ENCODE data around the gene LTA4H.

The LTA4H gene

DNA sequence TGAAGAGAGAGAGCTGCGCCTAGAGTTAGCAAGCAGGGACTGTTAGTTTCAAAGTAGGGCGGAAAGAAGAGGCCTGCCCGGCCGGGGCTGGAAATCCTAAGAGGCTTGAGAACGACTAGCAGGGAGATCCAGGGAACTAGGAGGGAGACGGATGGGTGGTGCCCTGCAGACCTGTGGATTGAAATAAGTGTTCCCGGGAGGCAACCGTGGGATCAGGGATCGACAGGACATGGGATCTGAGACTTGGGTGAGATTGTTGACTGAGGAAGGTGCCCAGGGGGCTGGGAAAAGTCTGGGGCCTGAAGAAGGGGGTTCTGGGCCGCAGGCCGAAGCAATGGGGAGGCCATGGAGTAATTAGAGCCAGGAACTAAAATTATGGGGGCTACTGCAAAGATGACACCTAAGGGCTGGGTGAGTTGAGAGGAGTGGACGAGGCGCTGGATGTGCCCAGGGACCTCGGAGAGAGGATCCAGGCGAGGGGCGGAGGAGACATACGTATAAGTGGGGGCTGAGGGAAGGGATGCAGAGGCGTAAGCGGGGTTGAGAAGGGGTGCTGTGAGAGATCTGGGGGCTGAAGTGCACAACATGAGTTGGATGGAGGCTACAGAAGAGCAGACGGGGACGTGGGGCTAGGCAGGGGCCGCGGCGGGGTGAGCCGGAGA lies 635 bp downstream of the LTA4H start:
- no peak for DNase-seq (ENCODE audit: low read depth)

DNA sequence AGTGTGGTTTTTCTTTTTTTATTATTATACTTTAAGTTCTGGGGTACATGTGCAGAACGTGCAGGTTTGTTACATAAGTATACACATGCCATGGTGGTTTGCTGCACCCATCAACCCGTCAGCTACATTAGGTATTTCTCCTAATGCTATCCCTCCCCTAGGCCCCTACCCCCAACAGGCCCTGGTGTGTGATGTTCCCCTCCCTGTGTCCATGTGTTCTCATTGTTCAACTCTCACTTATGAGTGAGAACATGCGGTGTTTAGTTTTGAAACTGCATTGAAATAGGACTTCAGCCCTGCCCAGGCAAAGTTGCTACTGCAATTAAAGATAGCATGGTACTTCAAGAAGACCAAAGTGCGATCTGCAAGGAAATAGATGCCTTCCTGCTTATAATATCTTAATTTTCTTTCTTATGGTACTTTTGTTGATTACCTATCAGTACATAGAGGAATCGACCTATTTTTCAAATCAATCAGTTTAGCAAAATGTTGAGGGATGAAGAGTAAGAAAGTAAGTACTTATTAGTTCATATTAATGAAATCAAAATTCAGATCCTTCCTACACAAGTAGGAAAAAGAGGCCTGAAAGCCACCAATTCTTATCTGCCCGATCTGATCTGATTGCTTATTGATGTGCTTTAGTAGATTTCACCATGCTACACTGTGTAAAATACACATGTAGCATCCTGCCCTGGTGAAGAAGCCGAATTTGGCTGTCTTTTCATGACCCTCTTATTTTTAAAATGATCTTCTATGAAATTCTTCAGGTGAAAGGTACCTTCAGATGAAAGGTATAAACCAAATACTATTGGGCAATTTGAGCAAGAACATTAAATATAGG lies 1.6 kb downstream of the LTA4H start:
- DNase-seq (ENCODE audit: low read depth) = no peak

DNA sequence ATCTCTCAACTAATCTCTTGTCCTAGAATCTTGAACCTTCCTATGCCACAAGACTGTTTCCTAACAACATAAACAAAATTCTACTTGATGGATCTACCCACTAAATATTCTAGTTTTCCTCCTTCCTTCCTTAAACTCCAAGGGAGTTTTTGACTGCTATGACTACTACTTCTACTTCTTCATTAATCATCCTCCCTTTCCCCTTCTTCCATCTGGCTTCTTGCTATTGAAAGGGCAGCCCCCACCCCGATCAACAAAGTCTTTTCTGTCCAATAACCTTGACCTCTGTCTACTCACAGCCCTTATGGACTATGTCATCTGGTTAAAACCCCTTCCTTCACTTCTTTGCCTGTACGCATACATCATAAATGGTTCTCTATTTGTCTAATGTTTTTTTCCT lies 5.6 kb downstream of the LTA4H start:
- no peak for DNase-seq (ENCODE audit: low read depth)

DNA sequence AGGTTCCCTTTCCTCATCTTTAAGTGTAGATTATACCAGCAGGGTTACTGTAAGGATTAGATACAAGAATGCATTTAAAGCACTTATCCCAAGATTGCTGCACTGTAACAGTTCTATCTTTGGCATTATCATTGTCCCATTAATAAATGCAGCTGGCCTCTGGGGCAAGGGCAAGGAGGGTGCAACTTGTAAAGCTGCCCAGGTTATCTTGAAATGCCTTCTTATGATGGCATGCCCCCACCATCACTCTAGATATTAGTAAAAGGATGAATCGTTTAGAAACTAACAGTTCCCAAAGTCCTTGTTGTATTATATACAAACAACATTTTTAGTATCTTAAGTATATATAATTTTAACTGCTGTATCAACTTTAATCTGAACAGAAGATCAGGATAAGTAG lies 6.8 kb downstream of the LTA4H start:
- no peak for DNase-seq (ENCODE audit: low read depth)

DNA sequence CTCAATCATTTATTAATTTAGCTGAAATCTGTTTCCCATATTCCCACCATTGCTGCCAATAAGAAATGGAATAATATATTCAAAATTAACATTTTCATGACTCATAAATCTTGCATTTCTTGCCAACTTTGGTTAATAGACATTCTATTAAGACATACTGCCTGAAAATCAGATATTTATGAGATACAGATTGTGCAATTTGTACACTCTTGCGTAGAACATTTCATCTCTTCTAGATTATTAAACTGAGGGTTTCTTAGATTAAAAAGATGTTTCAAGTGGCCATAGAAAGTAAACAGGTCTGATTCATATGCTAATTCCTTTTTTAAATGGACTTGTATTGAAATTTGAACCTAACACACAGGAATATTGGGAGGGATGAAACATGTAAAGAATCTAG lies 9.1 kb downstream of the LTA4H start:
- DNase-seq (ENCODE audit: low read depth) = no peak

DNA sequence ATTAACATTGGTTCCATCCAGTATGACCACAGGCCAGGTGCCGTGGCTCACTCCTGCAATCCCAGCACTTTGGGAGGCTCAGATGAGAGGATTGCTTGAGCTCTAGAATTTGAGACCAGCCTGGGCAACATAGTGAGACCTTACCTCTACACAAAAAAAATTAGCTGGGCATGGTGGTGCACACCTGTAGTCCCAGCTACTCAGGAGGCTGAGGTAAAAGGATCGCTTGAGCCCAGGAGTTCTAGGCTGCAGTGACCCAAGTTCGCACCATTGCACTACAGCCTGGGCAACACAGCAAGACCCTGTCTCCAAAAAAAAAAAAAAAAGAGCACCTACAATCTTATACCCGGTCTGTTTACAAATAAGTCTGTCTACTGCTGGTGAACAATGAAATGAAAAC lies 9.9 kb downstream of the LTA4H start:
- DNase-seq (ENCODE audit: low read depth) = no peak

DNA sequence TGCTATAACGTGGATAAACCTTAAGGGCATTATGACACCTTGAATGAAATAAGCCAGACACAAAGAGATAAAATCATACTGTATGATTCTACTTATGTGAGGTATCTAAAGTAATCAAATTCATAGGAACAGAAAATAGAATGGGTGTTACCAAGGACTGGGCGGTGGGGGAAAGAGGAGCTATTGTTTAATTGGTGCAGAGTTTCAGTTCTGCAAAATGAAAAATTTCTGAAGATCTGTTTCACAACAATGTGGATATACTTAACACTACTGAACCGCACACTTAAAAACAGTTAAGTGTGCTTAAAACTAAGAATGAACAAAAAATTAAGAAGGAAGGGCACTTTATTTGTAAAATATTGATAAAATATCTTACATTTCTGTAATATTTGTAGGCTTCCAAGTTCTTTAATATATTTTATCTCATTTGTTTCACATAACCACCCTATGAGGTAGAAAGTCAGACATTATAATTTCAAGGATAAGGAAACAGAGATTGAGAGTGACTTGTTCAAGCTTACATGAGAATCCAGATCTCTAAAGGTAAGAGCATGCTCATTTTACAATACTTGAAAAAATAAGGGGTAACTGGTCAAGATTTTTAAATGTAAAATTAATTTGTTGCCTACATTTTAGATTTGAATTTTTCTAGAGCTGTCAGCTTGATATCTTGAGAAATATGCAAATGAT lies 14.9 kb downstream of the LTA4H start:
- no peak for DNase-seq (ENCODE audit: low read depth)

DNA sequence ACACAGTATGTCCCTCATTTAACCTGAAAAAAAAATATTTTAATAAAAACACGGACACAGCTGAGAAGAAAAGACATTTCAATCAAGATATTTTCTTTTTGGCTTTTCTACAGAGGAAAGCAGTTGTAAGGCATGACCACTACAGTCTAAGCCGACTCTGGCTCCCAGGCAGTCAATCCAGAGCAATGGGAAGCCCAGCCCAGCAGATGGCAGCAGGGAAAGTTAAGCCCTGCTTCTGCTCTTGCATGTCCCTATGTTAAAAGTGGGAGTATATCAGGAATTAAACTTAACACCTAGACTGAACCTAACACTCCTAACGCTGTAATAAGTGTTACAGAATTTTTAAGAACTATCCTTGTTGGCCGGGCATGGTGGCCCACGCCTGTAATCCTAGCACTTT lies 19.7 kb downstream of the LTA4H start:
- DNase-seq (ENCODE audit: low read depth) = no peak

DNA sequence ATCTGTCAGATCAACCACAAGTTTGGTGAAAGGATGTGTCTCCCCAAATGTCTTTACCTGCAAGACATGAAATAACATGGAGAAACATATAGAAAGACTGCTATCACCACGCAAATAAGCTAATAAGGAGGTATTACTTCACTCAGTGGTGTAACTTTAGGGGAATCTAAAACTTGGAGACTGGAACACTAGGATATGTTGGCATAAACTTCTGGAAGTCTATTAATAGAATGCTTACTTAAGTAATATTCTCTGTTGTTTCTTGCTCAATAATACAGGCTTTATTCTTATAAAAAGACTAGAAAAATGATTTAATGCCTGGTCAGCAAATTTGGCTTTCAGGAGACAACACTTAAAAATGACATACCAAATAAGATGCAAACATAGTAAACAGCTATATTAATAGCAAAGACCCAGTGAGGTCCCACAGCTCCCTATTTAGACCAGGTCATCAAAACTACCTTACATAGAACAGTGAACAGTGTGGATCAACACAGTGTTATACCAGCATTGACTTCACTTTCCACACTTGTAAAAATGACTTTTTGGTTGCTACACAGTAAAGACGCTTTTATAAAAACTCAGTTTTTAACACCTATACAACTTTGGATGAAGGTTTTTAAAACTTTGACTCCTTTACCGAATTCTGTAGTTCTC lies 20.3 kb downstream of the LTA4H start:
- no peak for DNase-seq (ENCODE audit: low read depth)

DNA sequence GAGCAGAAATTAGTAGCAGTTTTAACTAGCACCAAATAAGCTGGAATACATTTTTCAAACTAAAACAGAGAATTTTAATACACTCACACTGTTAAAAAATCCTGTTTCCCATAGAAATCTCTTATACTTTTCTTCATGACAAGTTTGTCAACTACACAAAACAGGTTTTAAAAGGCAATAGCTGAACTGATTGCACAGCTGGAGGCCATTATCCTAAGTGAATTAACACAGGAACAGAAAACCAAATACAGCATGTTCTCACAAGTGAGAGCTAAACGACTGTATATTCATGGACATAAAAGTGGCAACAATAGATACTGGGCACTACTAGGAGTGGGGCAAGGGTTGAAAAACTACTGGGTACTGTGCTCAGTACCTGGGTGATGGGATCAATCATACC lies 27.7 kb downstream of the LTA4H start:
- no peak for DNase-seq (ENCODE audit: low read depth)

DNA sequence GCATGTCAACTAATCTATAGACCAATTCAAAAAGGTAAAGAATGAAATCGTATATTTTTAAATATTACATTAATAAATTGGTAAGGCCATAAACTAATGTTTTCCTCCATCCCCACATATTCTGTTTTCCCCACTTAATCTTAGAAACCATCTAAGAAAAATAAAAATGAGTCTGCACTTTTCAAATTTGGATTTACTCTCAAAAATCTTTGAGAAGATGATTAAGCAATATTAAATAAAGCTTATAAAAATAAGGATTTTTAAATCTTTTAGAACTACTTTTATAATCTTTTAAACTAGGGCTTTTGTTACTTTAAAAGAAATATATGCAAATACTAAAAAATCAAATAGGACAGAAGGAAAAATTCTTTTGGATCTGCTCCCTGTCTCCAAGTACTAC lies 28.7 kb downstream of the LTA4H start:
- DNase-seq (ENCODE audit: low read depth) = no peak

DNA sequence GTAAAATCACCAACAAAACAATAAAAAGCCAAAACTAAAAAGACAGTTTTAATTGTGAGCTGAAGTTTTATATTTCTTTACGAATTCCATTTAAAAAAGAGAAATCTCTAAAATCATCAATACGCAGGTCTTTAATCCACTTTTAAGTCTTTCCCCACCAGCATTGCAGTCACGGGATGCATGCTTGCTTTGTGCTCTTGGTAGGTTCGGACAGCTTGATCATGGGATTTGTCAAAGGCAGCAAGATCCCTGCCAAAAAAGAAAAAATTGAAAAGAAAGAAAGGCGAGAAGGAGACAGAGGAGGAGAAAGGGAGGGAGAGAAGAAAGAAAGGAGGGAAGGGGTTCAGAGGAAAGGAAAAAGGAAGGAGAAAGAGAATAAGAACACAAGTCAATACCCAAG lies 34.5 kb downstream of the LTA4H start:
- DNase-seq (ENCODE audit: low read depth) = no peak

DNA sequence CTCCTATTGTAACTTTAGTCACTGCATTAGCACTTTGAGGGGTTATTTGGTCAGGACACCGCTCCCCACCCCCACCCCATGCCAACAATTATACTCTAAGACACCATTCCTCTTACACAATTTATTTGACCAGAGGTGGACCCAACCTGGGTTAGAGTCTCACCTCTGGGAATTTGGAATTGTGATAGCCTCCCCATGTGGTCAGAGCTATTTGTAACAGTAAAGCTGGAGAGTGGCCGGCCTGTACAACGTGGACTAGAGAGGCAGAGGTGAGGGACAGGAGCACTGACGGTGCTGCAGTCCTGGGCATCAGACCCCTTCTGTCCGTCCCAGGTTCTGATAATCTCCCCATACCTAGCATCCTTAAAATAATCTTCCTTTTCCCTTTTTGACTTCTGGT lies 35.9 kb downstream of the LTA4H start:
- no peak for DNase-seq (ENCODE audit: low read depth)

DNA sequence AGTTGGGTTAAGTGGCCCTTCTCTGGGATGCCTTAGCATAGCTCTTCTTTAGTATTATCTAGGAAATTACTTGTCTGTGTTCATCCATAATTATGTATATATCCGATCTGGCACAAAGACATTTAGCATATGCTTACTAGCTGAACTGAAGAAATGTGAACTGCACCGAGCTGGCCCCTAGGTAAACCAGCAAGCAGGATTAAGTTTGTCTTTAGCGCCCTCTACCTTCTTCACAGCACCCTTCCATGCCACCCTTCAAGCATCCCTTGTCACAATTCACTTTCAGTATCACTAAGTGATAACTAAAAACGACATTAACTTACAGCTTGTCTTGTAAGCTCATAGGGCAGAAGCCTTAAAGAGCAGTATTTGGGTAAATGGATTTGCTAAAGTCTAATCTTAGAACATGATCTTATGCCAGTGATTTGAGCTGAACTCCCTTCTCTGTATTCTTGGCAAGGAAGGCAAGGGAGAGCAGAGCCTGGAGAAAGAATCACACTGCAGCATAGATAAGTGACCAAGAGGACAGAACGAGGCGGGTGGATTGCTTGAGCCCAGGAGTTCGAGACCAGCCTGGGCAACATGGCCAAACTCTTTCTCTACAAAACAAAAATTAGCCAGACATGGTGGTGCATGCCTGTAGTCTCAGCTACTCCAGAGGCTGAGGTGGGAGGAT lies 36.6 kb downstream of the LTA4H start:
- no peak for DNase-seq (ENCODE audit: low read depth)

DNA sequence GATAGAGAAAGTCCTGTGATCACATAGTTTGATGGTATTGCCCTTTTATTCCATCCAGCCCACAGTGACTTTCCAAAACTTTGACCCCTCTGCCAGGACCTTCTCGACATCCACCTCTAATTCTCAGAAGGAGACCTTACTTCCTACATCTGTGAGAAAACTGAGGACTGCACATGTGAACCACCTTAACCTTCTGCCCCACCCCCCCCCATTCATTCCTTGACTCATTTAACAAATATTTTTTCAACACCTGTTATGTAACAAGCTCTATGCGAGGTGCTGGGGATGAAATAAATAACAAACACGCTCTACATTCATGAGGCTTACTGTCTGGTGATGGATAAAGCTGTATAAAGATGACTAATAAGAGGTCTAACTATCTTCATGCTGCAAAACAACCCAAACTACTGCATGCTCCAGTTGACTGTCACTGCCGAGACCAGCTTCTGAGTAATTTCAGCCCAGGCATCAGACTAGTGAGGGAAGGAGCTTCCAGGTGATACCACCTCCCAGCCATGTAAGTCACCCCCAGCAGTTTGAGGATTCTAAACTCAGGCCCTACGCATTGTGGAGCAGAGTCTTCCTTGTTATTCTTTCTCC lies 37.4 kb downstream of the LTA4H start:
- DNase-seq (ENCODE audit: low read depth) = no peak

DNA sequence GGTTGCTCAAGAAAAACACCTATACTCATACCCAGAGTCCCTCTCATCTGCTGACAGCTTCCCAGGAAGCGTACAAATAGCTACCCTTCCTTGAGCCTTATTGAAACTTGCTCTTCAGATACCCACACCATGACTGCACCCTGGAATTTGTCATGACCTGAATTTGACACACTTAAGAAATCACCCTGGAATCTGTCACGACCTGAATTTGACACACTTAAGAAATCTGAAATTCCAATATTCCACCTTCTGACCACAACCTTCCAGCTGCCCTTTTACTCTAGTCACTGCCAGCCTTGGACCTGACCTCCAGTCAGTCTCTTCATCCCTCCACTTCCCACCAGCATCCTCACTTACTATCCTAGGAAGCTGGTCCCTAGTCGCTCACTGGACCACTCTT lies 38.1 kb downstream of the LTA4H start:
- DNase-seq (ENCODE audit: low read depth) = no peak

DNA sequence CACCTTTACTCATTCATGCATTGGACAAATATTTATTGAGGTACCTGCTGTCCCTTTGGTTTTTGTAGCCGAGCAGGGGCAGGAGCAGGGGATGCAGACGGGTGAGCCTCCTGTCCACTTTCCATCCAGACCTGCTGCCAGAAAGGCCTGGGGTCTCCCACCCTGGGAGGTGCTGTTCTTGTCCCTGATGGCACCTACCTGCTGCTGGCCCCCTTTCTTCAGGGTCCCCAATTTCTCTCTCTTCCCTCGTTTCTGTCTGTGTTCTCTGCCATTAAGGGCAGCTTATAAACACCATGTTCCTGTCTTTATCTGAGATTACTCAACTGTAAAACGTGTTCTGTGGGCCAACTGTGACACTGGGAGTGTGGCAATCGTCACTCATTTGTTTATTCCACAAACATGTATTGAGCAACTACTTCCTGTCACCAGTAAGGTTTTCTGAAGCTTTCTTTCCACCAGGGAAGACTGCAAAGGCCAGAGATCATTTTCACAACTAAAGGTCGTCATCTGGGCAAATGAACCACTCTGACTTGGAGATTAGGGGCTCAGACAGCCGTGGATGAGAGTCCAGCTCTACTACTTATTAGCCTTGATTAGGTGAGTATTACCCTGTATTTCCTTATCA lies 39.2 kb downstream of the LTA4H start, which contains the start of gene HAL:
TSS of gene HAL (minus strand) at position 311 of the 625 bp plus-strand sequence. CDS start 434 bp downstream, outside the sequence.
- DNase-seq (ENCODE audit: low read depth) = no peak

DNA sequence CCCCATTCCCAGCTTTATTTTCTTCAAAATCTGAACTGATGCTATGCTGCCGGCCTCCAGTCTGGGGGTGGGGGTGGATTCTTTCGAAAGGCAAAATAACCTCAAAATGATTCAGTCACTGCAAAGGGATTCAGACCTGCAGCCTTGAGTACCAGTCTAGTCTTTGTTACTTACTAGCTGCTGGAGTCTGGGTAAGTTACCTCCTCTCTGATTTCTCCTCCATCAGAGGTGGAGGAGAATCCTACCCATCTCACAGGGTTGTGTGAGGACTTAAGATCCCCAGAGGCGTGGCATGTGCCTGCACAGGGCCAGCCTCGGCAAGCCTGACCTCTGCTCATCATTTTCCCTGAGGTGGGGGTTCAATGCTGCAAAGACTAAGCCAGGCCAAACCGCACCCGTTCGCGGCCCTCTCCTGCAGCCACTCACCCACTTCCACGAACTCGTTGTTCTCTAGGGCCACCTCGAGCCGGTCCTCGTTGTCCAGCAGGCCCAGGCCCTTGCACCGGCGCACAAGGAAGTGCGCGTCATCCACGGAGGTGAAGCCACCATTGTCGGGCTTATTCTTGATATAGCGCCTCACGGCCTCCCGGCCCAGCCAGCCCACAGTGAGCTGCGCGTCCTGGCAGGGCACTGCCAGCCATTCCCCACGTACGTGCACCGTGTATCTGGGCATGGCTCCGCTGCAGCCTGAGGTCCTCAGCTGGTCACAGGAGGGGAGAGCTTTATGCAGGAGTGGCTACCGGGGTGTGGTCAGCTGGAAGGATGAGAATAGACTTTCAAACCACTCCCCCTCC lies 40.0 kb downstream of the LTA4H start:
- DNase-seq (ENCODE audit: low read depth) = no peak

DNA sequence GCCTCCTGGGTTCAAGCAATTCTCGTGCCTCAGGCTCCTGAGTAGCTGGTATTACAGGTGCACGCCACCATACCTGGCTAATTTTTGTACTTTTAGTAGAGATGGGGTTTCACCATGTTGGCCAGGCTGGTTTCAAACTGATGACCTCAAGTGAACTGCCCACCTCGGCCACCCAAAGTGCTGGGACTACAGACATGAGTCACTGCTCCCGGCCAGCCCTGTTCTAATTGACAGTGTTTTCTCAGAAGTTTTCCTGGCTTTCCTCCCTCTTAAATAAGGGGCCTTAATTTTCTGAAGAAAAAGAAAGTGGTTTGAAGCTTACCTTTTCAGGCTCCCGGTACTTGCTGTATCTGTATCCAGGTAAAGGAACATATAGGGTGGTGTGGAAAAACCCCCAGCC lies 40.9 kb downstream of the LTA4H start:
- no peak for DNase-seq (ENCODE audit: low read depth)

DNA sequence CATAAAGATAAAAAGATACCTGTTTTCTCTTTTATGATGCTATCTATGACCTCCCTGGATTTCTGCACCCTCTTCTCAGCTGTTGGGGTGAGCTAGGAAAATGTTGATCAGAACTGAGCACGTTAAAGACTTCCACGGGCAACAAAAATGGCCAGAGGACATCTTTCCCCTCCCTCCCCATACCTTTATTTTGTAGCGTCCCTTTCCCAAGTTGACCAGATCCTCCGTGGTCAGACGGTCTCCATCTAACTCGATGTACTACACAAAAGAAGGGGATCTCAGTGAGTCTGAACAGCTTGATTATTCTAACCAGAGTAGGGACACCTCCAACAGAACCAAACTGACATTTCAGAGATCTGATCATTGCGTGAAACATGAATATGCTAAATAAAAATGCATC lies 41.5 kb downstream of the LTA4H start:
- DNase-seq (ENCODE audit: low read depth) = no peak

All from stimulated activated CD8-positive, alpha-beta memory T cell treated with anti-CD3 and anti-CD28 coated beads, Interleukin-15, amount 100 ng/mL, for 24 hours (primary cell).